ENCODE data around the gene DCAF6.
"Not testable (repeated sequence)": the region's sequence is repeated elsewhere in the genome, so short reads cannot be mapped to it uniquely, and the experiment has no call there.

The DCAF6 gene

GRCh38 chr1:168050880-168051279 is 114.4 kb downstream of the DCAF6 start:
- Histone ChIP-seq H3K27me3 (ENCODE audit: control insufficient read depth, insufficient read depth, low read length) (no peaks in the 10 kb centered on the region), H3K4me1 (ENCODE audit: control insufficient read depth, insufficient read depth, low read length) (no peaks in the 10 kb centered on the region), H3K9ac (ENCODE audit: low read length) (no peak overlapping the region), H3K36me3 (ENCODE audit: control insufficient read depth, insufficient read depth, low read length) (no peaks in the 10 kb centered on the region), H3K4me3 (ENCODE audit: low read length) (no peak overlapping the region), H3K9me3 (ENCODE audit: control insufficient read depth, low read length) (no peaks in the 10 kb centered on the region)

- no peaks in the 10 kb centered on the region for H3K4me1 ChIP-seq (ENCODE audit: control insufficient read depth, insufficient read depth, low read length)
- H3K9me3 ChIP-seq (ENCODE audit: control insufficient read depth, low read length), result no peaks in the 10 kb centered on the region
- no peaks in the 10 kb centered on the region for H3K36me3 ChIP-seq (ENCODE audit: control insufficient read depth, insufficient read depth, low read length)
- H3K27me3 ChIP-seq (ENCODE audit: control insufficient read depth, insufficient read depth, low read length), result no peaks in the 10 kb centered on the region
- no peak overlapping the region for H3K9ac ChIP-seq (ENCODE audit: low read length)
- no peak overlapping the region for H3K4me3 ChIP-seq (ENCODE audit: low read length)
Observed at GRCh38 chr1:168053681-168054080, 117.2 kb downstream of the DCAF6 start.

GRCh38 chr1:168054117-168054516 is 117.6 kb downstream of the DCAF6 start:
- H3K4me3 ChIP-seq (ENCODE audit: low read length), result no peak overlapping the region
- no peaks in the 10 kb centered on the region for H3K27me3 ChIP-seq (ENCODE audit: control insufficient read depth, insufficient read depth, low read length)
- H3K9me3 ChIP-seq (ENCODE audit: control insufficient read depth, low read length), result no peaks in the 10 kb centered on the region
- H3K4me1 ChIP-seq (ENCODE audit: control insufficient read depth, insufficient read depth, low read length), result no peaks in the 10 kb centered on the region
- H3K36me3 ChIP-seq (ENCODE audit: control insufficient read depth, insufficient read depth, low read length), result no peaks in the 10 kb centered on the region
- H3K9ac ChIP-seq (ENCODE audit: low read length), result no peak overlapping the region

GRCh38 chr1:168056152-168056551 is 119.7 kb downstream of the DCAF6 start:
- not testable (repeated sequence) for H3K4me3 ChIP-seq (ENCODE audit: low read length); H3K9ac ChIP-seq (ENCODE audit: low read length); H3K27me3 ChIP-seq (ENCODE audit: control insufficient read depth, insufficient read depth, low read length); H3K4me1 ChIP-seq (ENCODE audit: control insufficient read depth, insufficient read depth, low read length); H3K9me3 ChIP-seq (ENCODE audit: control insufficient read depth, low read length); H3K36me3 ChIP-seq (ENCODE audit: control insufficient read depth, insufficient read depth, low read length)

GRCh38 chr1:168057355-168057754 is 120.9 kb downstream of the DCAF6 start:
- H3K27me3 ChIP-seq (ENCODE audit: control insufficient read depth, insufficient read depth, low read length), result no peaks in the 10 kb centered on the region
- H3K4me3 ChIP-seq (ENCODE audit: low read length), result no peak overlapping the region
- no peaks in the 10 kb centered on the region for H3K36me3 ChIP-seq (ENCODE audit: control insufficient read depth, insufficient read depth, low read length)
- H3K9me3 ChIP-seq (ENCODE audit: control insufficient read depth, low read length), result no peaks in the 10 kb centered on the region
- no peaks in the 10 kb centered on the region for H3K4me1 ChIP-seq (ENCODE audit: control insufficient read depth, insufficient read depth, low read length)
- no peak overlapping the region for H3K9ac ChIP-seq (ENCODE audit: low read length)

GRCh38 chr1:168057921-168058320 is 121.4 kb downstream of the DCAF6 start:
- H3K4me3 ChIP-seq (ENCODE audit: low read length), result no peak overlapping the region
- no peaks in the 10 kb centered on the region for H3K36me3 ChIP-seq (ENCODE audit: control insufficient read depth, insufficient read depth, low read length)
- no peaks in the 10 kb centered on the region for H3K4me1 ChIP-seq (ENCODE audit: control insufficient read depth, insufficient read depth, low read length)
- H3K9me3 ChIP-seq (ENCODE audit: control insufficient read depth, low read length), result no peaks in the 10 kb centered on the region
- no peaks in the 10 kb centered on the region for H3K27me3 ChIP-seq (ENCODE audit: control insufficient read depth, insufficient read depth, low read length)
- no peak overlapping the region for H3K9ac ChIP-seq (ENCODE audit: low read length)

- no peaks in the 10 kb centered on the region for H3K9me3 ChIP-seq (ENCODE audit: control insufficient read depth, low read length)
- no peaks in the 10 kb centered on the region for H3K36me3 ChIP-seq (ENCODE audit: control insufficient read depth, insufficient read depth, low read length)
- H3K27me3 ChIP-seq (ENCODE audit: control insufficient read depth, insufficient read depth, low read length), result no peaks in the 10 kb centered on the region
- H3K9ac ChIP-seq (ENCODE audit: low read length), result no peak overlapping the region
- H3K4me1 ChIP-seq (ENCODE audit: control insufficient read depth, insufficient read depth, low read length), result no peaks in the 10 kb centered on the region
- no peak overlapping the region for H3K4me3 ChIP-seq (ENCODE audit: low read length)
Observed at GRCh38 chr1:168064216-168064615, 127.7 kb downstream of the DCAF6 start.

- H3K9ac ChIP-seq (ENCODE audit: low read length), result no peak overlapping the region
- no peaks in the 10 kb centered on the region for H3K27me3 ChIP-seq (ENCODE audit: control insufficient read depth, insufficient read depth, low read length)
- no peaks in the 10 kb centered on the region for H3K9me3 ChIP-seq (ENCODE audit: control insufficient read depth, low read length)
- H3K4me1 ChIP-seq (ENCODE audit: control insufficient read depth, insufficient read depth, low read length), result no peaks in the 10 kb centered on the region
- no peak overlapping the region for H3K4me3 ChIP-seq (ENCODE audit: low read length)
- H3K36me3 ChIP-seq (ENCODE audit: control insufficient read depth, insufficient read depth, low read length), result no peaks in the 10 kb centered on the region
Observed at GRCh38 chr1:168065506-168065905, 129.0 kb downstream of the DCAF6 start.

- Histone ChIP-seq H3K9me3 (ENCODE audit: control insufficient read depth, low read length) (no peaks in the 10 kb centered on the region), H3K36me3 (ENCODE audit: control insufficient read depth, insufficient read depth, low read length) (no peaks in the 10 kb centered on the region), H3K4me3 (ENCODE audit: low read length) (no peak overlapping the region), H3K9ac (ENCODE audit: low read length) (no peak overlapping the region), H3K4me1 (ENCODE audit: control insufficient read depth, insufficient read depth, low read length) (no peaks in the 10 kb centered on the region), H3K27me3 (ENCODE audit: control insufficient read depth, insufficient read depth, low read length) (no peaks in the 10 kb centered on the region)
Observed at GRCh38 chr1:168069384-168069783, 132.9 kb downstream of the DCAF6 start.

GRCh38 chr1:168079761-168080160 is 143.3 kb downstream of the DCAF6 start:
- no peak overlapping the region for H3K4me3 ChIP-seq (ENCODE audit: low read length)
- no peaks in the 10 kb centered on the region for H3K9me3 ChIP-seq (ENCODE audit: control insufficient read depth, low read length)
- H3K4me1 ChIP-seq (ENCODE audit: control insufficient read depth, insufficient read depth, low read length), result peaks cover 3% of the 10 kb centered on the region
- no peak overlapping the region for H3K9ac ChIP-seq (ENCODE audit: low read length)
- no peaks in the 10 kb centered on the region for H3K27me3 ChIP-seq (ENCODE audit: control insufficient read depth, insufficient read depth, low read length)
- H3K36me3 ChIP-seq (ENCODE audit: control insufficient read depth, insufficient read depth, low read length), result no peaks in the 10 kb centered on the region

- peaks cover 4% of the 10 kb centered on the region for H3K4me1 ChIP-seq (ENCODE audit: control insufficient read depth, insufficient read depth, low read length)
- no peak overlapping the region for H3K9ac ChIP-seq (ENCODE audit: low read length)
- no peaks in the 10 kb centered on the region for H3K27me3 ChIP-seq (ENCODE audit: control insufficient read depth, insufficient read depth, low read length)
- no peaks in the 10 kb centered on the region for H3K36me3 ChIP-seq (ENCODE audit: control insufficient read depth, insufficient read depth, low read length)
- H3K9me3 ChIP-seq (ENCODE audit: control insufficient read depth, low read length), result no peaks in the 10 kb centered on the region
- H3K4me3 ChIP-seq (ENCODE audit: low read length), result no peak overlapping the region
Observed at GRCh38 chr1:168081373-168082007, 145.0 kb downstream of the DCAF6 start.

GRCh38 chr1:168082008-168082876 is 145.8 kb downstream of the DCAF6 start:
- no peaks in the 10 kb centered on the region for H3K36me3 ChIP-seq (ENCODE audit: control insufficient read depth, insufficient read depth, low read length)
- no peaks in the 10 kb centered on the region for H3K27me3 ChIP-seq (ENCODE audit: control insufficient read depth, insufficient read depth, low read length)
- no peaks in the 10 kb centered on the region for H3K9me3 ChIP-seq (ENCODE audit: control insufficient read depth, low read length)
- H3K4me1 ChIP-seq (ENCODE audit: control insufficient read depth, insufficient read depth, low read length), result peaks cover 4% of the 10 kb centered on the region
- H3K4me3 ChIP-seq (ENCODE audit: low read length), result no peak overlapping the region
- no peak overlapping the region for H3K9ac ChIP-seq (ENCODE audit: low read length)
